Naive thymus-derived CD4-positive, alpha-beta T cell (primary cell): ENCODE results near the gene PSMA7. TPM values are rescaled to one million over a fixed set of nuclear protein-coding genes. Genes with fewer than 3 reads are reported as not detected.

Experiments used
- ATAC-seq: fragments of 150-1000 bp; cut with Tn5 transposase; 2 replicates; pipeline ENCODE4 v1.10.0; 2021; ENCODE audit warnings: mild to moderate bottlenecking, moderate library complexity
- CTCF ChIA-PET: fragments of 350-600 bp; sonication (Branson Sonifier 250); formaldehyde crosslinking; loops from one replicate; lab custom pipeline; 2021; ENCODE audit warnings: antibody characterized with exemption; lab: Charles Lee
- POLR2A ChIA-PET: fragments of 350-600 bp; sonication (Branson Sonifier 250); formaldehyde crosslinking; loops from one replicate; lab custom pipeline; 2021; ENCODE audit warnings: antibody characterized with exemption, inconsistent platforms; lab: Charles Lee
- DNase-seq, 9 donors: peaks; one replicate each; pipeline versions ENCODE4 v3.0.0 to v3.0.0-alpha.2; 2020 to 2022; ENCODE audit warnings: mixed read lengths in 1 of 9
- H3K27ac ChIP-seq: one replicate; pipeline ENCODE4 v1.7.0; 2013; ENCODE audit warnings: mild to moderate bottlenecking, low read depth, low read length, moderate library complexity
- H3K27me3 ChIP-seq, 2 donors: one replicate each; pipeline ENCODE4 v1.7.0; 2013; ENCODE audit warnings: low read length in 2 of 2, mild to moderate bottlenecking in 2 of 2, moderate library complexity in 2 of 2; ENCODE audit not compliant: control insufficient read depth in 2 of 2, insufficient read depth in 2 of 2
- H3K36me3 ChIP-seq, 3 experiments: 1 replicate in 2 of 3; 2 replicates in 1 of 3; pipeline ENCODE4 v1.7.0; 2013; ENCODE audit warnings: low read length in 3 of 3, mild to moderate bottlenecking in 3 of 3, moderate library complexity in 1 of 3; ENCODE audit not compliant: insufficient read depth in 3 of 3, control insufficient read depth in 2 of 3
- H3K4me1 ChIP-seq, 2 donors: one replicate each; pipeline ENCODE4 v1.7.0; 2013; ENCODE audit warnings: low read length in 2 of 2, mild to moderate bottlenecking in 2 of 2, moderate library complexity in 1 of 2; ENCODE audit not compliant: control insufficient read depth in 2 of 2, insufficient read depth in 2 of 2
- H3K4me3 ChIP-seq: 2 replicates; pipeline ENCODE4 v1.7.0; 2013; ENCODE audit warnings: mild to moderate bottlenecking, low read length
- H3K9me3 ChIP-seq, 3 experiments: 1 replicate in 2 of 3; 2 replicates in 1 of 3; pipeline ENCODE4 v1.7.0; 2013; ENCODE audit warnings: low read length in 3 of 3; ENCODE audit not compliant: control insufficient read depth in 2 of 3
- H3K27ac Mint-ChIP-seq, 9 donors: one replicate each; pipeline ENCODE4 v1.8.0; 2020 to 2022; ENCODE audit warnings: mixed read lengths in 9 of 9, mild to moderate bottlenecking in 8 of 9, moderate library complexity in 5 of 9, inconsistent platforms in 2 of 9
- H3K27me3 Mint-ChIP-seq, 5 donors: one replicate each; pipeline ENCODE4 v1.8.0; 2021 to 2022; ENCODE audit warnings: mixed read lengths in 5 of 5, mild to moderate bottlenecking in 1 of 5
- H3K36me3 Mint-ChIP-seq, 5 donors: one replicate each; pipeline ENCODE4 v1.8.0; 2020 to 2022; ENCODE audit warnings: mixed read lengths in 5 of 5, mild to moderate bottlenecking in 3 of 5, inconsistent platforms in 1 of 5
- H3K4me1 Mint-ChIP-seq, 7 donors: one replicate each; pipeline ENCODE4 v1.8.0; 2020 to 2022; ENCODE audit warnings: mixed read lengths in 7 of 7, mild to moderate bottlenecking in 3 of 7, inconsistent platforms in 1 of 7
- H3K4me3 Mint-ChIP-seq, 10 donors: one replicate each; pipeline ENCODE4 v1.8.0; 2020 to 2022; ENCODE audit warnings: mild to moderate bottlenecking in 10 of 10, mixed read lengths in 10 of 10, moderate library complexity in 6 of 10, inconsistent platforms in 2 of 10
- H3K9me3 Mint-ChIP-seq, 11 donors: one replicate each; pipeline ENCODE4 v1.8.0; 2020 to 2022; ENCODE audit warnings: mixed read lengths in 11 of 11, mild to moderate bottlenecking in 4 of 11, inconsistent platforms in 1 of 11, moderate library complexity in 1 of 11
- intact Hi-C, 2 donors: fragments of 100-400 bp; cut with micrococcal nuclease; formaldehyde crosslinking; loops; one replicate each; pipeline ENCODE4 v1.15.1; 2023
- polyA plus RNA-seq, 2 donors: library from polyadenylated mRNA; unstranded; fragments of 300-500 nt; fragmentation: Illumina TruSeq; gene quantifications; one replicate each; pipeline ENCODE4 v1.2.3, GENCODE V29; 2021
- total RNA-seq, 6 experiments: library from RNA in 5 of 6; stranded (reverse) in 5 of 6; gene quantifications; 1 replicate in 5 of 6; 2 replicates in 1 of 6; pipeline ENCODE4 v1.2.3 and lab custom pipeline; 2021 to 2026

PSMA7 gene
- total and polyA plus RNA-seq, 7 experiments from 2014 or later = 125 to 406 (median 186) TPM

GRCh38 chr20:62087227-62087626 lies 56.0 kb downstream of the PSMA7 start:
- no peaks in the 10 kb centered on the region for H3K36me3 ChIP-seq
- Mint-ChIP-seq H3K36me3 (peaks cover 0 to 8% (median 6%) of the 10 kb centered on the region in 5 donors), H3K27ac (no peak overlapping the region), H3K27me3 (peaks cover 0 to 14% (median 11%) of the 10 kb centered on the region in 5 donors), H3K4me3 (no peak overlapping the region), H3K9me3 (peaks cover 0 to 13% (median 6%) of the 10 kb centered on the region in 11 donors), H3K4me1 (no peaks in the 10 kb centered on the region)
- intact Hi-C loops = no loop called here
- H3K4me3 ChIP-seq = no peak overlapping the region
- H3K27me3 ChIP-seq = no peaks in the 10 kb centered on the region
- ChIA-PET CTCF (no interaction called here), POLR2A (no interaction called here)
- no peaks in the 10 kb centered on the region for H3K9me3 ChIP-seq
- H3K27ac ChIP-seq = no peak overlapping the region
- ATAC-seq (no peak), DNase-seq (no peak)
- H3K4me1 ChIP-seq = no peaks in the 10 kb centered on the region

Other genes starting within 250 kb of the PSMA7 start
- gene TAF4, start 77.5 kb downstream of the PSMA7 start, total RNA-seq = 10 to 100 TPM; 19.8 to 43.7 (median 23.7) TPM
- 1 to 10 TPM in 1 of 2 donors, under 1 TPM in 1; 0.74 to 2.3 TPM for gene TAF4, start 77.5 kb downstream of the PSMA7 start, polyA plus RNA-seq
- 10 to 100 TPM; 39.5 to 61.5 (median 41.9) TPM for gene LSM14B, start 20.9 kb downstream of the PSMA7 start, total RNA-seq
- gene LSM14B, start 20.9 kb downstream of the PSMA7 start, polyA plus RNA-seq = 1 to 10 TPM; 1.4 to 1.9 TPM
- 10 to 100 TPM; 17.8 to 26.7 (median 22.6) TPM for gene SS18L1, start 375 bp upstream of the PSMA7 start, total RNA-seq
- under 1 TPM; 0.47 to 0.54 TPM for gene SS18L1, start 375 bp upstream of the PSMA7 start, polyA plus RNA-seq
- gene MTG2, start 39.6 kb upstream of the PSMA7 start, total RNA-seq = 10 to 100 TPM; 20.4 to 51.5 (median 41.8) TPM
- gene MTG2, start 39.6 kb upstream of the PSMA7 start, polyA plus RNA-seq = 10 to 100 TPM; 18.2 to 31.8 TPM
- gene HRH3, start 76.9 kb upstream of the PSMA7 start, total RNA-seq = not detected
- gene HRH3, start 76.9 kb upstream of the PSMA7 start, polyA plus RNA-seq = not detected
- gene OSBPL2, start 95.1 kb upstream of the PSMA7 start, total RNA-seq = 10 to 100 TPM; 37.6 to 80.8 (median 69.3) TPM
- gene OSBPL2, start 95.1 kb upstream of the PSMA7 start, polyA plus RNA-seq = 10 to 100 TPM; 14.6 to 23.4 TPM
- 100 to 1,000 TPM in 1 of 5 experiments, 10 to 100 TPM in 4; 51.3 to 117 (median 55.0) TPM for gene ADRM1, start 159.6 kb upstream of the PSMA7 start, total RNA-seq
- 10 to 100 TPM; 73.7 to 99.9 TPM for gene ADRM1, start 159.6 kb upstream of the PSMA7 start, polyA plus RNA-seq
- 1 to 10 TPM in 1 of 5 experiments, under 1 TPM in 4; 0.05 to 1.3 (median 0.57) TPM for gene LAMA5, start 223.9 kb upstream of the PSMA7 start, total RNA-seq
- gene LAMA5, start 223.9 kb upstream of the PSMA7 start, polyA plus RNA-seq = not detected
- gene RPS21, start 243.7 kb upstream of the PSMA7 start, total RNA-seq = 1,000 to 10,000 TPM; 2,026 to 3,407 (median 3,308) TPM
- gene RPS21, start 243.7 kb upstream of the PSMA7 start, polyA plus RNA-seq = 1,000 to 10,000 TPM; 3,163 to 3,458 TPM